Measurements from ENCODE around the gene NPW.

NPW gene

DNA sequence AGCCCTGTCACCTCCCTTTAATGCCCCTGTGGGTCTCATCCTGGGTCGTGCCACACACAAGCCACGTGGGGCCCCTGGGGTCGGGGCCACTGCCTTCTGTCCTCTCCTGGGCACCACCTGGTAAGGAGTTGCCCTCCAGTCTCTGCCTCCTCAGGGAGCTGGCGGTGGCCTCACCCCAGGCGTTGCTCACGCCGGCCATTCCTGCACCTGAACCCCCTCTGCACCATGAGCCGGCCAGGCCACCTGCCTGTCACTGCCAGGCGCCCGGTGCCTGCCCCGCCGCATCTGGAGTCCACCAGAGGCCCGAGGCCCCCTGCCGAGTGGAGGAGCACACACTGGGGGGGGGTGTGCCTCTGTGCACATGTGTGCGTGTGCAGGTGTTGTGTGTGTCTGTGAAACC is 17.5 kb downstream of the NPW start:
- DNase-seq = no peak

DNA sequence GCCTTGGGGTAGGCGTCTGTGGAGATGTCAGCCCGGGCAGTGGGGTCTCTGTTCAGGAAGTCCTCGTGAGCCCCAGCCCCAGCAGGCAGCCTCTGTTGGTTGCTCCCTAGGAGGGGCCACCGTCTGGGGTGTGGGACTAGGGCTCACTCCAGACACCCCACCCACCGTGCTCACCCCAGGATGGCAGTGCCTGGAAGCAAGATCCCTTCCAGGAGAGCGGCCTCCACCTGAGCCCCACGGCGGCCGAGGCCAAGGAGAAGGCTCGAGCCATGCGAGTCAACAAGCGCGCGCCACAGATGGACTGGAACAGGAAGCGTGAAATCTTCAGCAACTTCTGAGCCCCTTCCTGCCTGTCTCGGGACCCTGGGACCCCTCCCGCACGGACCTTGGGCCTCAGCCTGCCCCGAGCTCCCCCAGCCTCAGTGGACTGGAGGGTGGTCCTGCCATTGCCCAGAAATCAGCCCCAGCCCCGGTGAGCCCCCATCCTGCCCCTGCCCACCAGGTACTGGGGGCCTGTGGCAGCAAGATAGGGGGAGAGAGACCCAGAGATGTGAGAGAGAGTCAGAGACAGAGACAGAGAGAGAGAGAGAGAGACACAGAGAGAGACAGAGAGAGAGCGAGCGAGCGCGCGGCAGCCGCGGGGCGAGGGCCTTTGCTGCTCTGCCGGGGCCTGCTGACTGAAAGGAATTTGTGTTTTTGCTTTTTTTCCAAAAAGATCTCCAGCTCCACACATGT is 18.2 kb downstream of the NPW start:
- DNase-seq = no peak

DNA sequence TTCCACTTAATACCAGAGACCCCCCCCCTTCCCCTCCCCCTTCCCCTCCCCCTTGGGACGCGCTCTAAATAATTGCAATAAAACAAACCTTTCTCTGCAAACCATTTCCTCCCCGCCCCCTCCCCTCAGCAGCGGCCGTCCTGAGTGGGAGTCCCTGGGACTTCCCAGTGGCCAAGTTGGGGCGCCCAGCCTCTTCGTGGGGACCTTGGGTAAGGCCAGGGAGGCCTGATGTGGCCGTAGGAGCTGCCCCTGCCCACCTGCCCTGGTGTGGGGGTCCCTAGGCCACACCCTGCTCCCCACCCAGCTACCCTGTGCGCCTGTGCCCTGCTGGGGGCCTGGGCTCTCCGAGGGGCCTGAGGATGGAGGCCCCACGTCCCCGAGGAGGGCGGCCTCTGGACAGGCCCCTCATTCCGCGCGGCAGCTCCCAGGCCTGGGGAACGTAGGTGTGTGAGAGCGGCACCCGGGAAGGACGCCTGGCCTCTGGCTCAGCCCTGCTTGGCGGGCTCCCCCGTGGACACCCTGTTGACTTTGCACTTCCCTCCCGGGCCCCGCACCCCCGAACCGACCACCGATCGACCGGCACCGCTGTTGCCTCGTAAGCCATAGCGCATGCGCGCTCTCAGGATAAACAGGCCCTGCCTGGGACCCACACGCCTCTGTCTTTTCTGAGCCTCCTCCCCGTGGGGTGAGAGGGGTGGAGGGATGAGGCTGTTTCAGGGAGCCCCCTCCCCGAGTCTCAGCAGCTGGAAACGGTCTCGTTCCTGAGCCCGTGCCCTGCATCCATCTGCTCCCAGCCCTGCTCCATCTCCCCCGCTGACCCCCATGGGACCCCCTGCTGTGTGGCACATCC is 19.0 kb downstream of the NPW start:
- DNase-seq = no peak

DNA sequence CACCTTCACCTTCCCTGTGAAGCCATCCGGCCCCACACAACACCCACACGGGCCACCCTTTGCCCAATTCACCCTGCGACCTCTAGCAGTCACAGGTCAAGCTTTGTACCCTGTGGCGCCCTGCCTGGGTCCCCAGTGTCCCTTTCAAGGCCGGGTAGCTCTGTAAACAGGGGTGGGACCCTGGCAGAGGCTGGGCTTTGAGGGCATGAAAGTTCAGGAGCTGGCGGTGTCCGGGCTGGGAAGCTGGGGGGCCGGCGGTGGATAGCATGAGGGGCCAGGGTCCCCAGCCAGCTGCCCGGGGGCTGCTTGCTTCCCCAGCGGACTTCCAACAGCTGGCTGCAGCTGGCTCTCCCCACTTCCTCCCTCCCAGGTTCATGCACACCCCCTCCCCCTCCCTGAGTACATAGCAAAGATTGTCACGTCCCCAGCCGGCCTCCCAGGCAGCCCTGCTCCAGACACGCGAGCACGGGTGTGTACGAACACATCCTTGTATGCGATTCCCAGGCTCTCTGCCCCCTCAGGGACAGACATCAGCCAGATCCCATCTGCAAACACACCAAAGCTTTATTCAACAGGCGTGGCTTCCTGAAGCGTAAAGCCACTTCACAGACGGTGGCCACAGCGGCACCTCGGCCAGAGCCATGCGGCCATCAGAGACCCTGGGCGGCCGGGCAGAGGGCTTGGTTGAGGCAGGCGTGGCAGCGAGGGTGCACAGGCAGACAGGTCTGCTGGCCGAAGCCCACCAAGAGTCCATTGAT is 19.9 kb downstream of the NPW start:
- no peak for DNase-seq

DNA sequence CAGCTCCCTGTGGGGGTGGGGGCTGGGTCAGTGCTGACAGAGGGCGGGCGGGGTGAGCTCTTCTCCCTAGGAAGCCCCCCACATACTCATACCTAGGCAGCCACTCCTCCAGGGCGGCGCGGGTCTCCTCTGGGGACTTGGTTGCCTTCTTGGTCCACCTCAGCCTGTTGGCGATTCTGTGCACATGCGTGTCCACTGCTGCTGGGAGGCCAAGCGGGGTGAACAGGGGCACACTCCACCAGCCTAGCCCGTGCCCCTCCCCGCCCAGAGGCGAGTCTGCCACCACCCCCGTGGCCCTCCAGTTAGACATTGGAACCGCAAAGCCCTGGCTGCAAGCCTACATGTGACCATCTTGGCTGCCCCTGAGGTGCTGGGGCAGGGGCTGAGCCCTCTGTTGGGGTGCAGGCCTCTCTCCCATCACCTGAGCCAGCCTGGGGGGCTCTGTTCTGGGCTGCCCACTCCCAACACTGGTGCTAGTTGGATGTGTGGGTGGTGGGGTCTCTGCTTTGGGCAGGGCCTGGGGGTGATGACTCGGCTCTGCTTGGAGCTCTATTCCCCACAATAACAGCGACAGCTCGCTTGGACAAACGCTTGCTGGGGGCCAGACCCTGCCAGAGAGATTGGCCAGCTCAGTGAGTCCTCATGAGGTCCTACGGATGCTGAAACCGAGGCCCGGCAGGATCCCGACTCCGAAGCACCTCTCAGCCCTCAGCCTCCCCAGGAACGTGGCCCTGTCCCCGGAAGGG is 20.6 kb downstream of the NPW start:
- DNase-seq = no peak

DNA sequence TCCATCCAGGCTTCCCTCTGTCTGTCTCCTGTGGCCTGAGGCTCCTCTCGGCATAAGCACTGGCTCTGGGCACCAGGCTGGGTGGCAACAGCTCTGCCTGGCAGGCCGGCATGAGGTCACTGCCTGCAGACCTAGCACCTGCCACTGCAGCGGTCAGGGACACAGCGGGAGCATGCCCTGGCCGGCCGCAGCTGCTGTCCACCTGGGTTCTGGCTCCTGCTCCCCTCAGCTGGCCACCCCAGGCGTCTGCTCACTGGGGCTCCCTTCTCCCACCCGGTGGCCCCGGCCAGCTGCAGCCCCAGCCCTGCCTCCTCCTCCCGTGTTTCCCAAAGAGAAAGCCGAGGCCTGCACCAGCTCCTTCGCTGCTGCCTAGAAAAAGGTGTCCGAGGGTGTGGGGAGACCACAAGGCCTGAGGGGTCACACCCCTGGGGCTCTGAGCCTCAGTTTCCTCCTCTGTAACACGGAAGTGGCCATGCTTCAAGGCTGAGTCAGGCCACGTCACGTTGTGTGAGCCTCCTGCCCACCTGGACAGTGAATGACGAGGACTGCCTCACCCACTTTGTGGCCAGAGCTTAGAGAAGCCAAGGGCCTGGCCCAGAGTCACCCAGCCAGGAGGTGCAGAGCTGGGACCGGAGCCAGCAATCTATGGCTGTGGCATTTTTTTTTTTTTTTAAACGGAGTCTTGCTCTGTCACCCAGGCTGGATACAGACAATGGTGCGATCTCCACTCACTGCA is 21.4 kb downstream of the NPW start:
- no peak for DNase-seq

DNA sequence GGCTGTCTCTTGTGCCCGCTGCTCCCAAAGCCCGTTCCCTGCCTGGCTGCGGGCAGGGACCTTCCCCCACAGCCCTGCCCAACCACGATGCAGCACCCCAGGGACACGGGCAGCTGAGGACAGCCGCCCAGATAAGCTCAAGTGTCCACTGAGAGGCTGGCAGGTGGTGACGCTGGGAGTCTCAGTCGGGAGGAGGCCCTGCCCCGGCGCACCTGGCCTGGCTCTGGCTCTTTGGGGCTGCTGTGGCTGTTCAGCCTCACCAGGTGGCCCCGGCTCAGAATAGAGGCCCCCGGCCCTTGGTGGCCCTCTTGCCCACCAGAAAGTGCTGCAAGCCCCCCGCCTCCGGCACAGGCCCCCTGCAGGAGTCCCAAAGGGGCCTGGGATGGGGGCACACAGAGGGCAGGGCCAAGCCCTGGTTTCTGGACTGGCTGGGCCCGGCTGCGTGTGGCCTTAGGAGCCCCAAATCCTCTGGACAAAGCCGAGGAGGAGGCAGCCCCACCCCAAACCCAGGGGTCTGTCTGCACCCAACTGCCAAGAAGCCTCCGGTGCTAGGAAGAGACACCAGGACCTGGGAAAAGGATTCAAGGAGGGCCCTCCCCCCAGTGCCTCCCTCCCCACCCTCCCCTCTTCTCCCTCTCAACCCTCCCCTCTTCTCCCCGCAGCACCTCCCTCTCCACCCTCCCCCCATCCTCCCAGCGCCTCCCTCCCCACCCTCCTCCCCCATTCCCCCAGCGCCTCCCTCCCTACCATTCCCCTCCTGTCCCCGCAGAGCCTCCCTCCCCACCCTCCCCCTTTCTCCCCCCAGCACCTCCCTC is 22.8 kb downstream of the NPW start:
- no peak for DNase-seq

DNA sequence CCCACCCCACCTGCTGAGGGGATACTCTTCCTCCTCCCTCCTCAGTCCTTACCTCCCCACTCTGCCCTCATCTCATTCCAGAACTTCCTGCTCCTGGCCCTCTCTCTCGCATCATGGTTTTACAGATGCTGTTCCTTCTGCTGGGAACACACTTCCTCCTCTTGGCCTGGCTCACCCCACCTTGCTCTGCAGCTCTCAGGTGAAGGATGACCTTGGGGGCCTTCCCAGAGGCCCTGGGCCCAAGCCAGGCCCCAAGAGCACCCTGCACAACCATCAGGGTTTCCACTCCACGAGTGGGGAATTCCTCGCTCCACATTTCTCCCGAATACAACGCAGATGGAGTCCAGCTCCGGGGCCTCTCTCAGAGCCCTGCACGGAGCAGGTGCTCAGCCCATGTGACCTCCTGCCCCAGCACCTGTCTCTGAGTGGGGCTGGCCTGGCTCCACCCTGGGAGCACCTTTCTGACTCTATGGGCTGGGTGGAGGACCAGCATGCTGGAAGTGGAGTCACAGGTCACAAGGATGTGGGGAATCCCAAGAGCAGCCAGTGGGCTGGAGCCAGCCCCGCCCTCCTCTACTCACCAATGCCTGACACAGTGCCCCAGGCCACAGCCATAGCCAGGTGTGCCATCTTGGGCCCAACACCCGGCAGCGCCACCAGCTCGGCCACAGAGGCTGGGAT is 23.5 kb downstream of the NPW start:
- no peak for DNase-seq

DNA sequence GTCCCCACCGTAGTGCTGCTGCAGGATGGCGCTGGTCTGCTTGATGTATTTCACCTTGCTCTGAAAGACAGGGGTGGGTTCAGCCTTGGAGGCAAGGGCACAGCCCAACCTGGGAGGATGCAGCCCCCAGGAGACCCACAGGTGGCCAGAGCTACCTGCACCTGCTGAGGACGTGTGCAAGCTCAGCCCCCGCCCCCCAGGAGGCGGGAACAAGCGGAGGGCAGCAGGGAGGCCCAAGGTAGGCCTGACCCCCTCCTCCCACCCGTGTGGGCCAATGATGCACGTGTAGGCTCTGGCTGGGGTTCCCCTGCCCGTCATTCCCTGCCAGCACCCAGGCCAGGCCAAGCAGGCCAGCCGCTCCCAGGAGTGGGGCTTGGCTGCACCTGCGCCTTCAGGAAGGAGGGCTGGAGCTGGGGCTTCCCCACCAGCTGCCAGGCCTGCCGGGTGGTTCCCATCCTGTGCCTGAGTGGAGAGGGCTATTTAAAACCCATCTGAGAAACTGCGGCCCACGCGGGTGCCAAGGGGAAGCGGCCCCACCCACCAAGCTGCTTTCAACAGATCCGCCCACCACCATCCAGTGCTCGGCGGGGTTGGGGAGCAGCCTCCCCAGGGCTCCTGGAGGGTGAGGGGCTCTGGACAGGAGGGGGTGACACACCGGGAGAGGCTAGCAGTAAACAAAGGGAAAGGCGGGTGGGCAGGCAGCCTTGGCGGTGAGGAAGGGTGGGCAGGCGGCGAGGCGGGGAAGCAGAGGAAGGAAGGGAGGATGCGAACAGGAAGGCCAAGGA is 24.3 kb downstream of the NPW start:
- no peak for DNase-seq

DNA sequence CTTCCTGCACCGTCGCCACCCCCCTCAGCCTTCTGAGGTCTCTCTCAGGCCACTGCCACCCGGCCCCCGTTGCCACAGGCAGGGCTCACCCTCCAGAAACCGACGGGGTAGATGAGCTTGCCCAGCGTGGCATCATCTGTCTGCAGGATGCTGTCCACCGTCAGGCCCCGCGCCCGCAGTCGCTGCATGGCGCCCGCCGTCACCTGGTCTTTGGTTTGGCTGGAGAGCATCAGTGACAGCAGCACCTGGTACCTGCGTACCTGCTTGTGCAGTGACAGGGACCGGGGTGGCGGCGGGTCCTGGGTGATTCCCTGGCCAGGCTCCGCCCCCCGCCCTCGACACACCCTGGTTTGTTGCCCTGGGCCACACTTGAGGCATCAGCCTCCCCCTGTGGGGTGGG is 25.0 kb downstream of the NPW start:
- DNase-seq = no peak

DNA sequence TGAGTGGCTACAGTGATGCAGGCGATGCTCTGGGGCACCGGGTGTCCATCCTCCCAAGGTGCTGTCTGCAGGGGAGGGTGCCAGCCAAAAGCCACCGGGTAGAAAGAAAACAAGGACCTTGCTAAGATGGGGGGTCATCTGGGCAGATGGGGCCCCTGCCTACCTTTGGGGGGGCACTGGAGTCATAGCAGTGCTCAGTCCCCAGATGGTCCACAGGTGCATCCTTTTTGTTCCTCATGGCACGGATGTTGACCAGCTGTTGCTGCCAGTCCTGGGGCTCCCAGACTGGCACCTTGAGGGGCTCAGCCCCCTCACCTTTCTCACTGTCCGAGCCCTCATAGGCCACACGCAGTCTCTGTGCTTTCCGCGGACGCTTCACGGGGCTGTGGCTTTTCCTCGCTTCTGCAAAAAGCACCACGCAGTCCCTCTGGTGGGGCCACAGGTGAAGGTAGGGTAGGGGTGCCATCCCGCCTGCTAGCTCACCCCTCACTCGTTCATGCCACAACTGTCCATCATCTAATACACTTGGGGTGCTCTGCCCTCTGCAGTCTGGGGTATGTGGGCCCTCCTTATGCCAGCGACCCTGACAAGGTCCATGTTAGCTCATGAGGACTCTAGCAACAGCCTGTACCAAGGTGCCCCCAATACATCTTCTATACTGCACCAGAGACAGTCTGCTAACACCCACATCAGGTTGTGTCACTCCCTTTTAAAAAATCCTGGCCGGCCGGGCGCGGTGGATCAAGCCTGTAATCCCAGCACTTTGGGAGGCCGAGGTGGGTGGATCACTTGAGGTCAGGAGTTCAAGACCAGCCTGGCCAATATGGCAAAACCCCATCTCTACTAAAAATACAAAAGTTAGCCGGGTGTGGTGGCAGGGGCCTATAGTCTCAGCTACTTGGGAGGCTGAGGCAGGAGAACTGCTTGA is 26.6 kb downstream of the NPW start:
- no peak for DNase-seq

DNA sequence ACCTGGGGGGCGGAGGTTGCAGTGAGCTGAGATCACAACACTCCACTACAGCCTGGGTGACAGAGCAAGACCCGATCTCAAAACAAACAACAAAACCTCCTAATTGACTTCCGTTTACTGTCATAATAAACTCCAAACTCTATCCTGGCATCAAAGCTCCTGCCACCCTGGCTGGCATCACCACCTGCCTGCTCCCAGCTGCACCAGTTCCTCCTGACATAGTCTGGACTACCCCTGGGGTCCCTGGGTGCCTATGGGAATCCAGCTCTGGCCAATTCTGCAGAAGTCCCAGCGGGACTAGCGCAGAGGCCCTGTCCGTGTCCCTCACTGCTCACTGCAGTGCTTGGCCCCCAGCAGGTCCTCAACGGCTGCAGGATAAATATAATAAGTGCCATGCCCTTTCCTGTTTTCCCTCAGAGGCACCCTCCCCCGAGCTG is 27.3 kb downstream of the NPW start:
- no peak for DNase-seq

DNA sequence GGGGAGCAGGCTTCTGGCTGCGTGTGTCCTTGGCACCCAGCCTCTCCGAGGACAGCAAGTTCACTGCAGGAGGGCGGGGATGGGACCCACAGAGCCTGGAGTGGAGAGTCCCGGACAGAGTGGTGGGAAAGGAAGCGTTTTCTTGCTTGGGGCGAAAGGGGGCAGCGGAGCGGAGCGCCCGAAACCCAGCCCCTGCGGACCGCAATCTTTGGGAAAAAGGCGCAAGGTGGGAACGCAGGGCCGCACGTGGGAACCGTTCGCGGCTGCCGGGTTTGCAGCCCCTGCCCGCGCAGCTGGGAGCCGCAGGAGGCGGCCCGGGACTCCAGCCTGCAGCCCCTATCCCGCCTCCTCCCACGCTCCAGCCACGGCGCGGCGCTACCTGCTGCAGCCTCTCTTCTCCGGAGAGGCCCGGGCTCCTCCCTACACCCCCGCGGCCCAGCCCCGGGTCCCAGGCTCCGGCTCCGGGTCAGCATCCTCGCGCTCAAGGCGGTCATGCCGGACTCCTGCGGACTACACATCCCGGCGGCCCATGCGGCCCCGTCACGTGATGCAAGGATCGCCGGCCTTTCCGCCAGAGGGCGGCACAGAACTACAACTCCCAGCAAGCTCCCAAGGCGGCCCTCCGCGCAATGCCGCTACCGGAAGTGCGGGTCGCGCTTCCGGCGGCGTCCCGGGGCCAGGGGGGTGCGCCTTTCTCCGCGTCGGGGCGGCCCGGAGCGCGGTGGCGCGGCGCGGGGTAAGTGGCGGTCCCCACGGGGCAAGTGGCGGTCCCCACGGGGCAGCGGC is 27.9 kb downstream of the NPW start, which contains the start of the genes NTHL1 and TSC2:
Gene NTHL1, minus strand, starts transcription at position 505 of the 786 bp plus-strand sequence. Its CDS starts 11 bp downstream, at position 494.
Gene TSC2, plus strand, starts transcription at position 656 of the 786 bp plus-strand sequence. CDS start 631 bp downstream, outside the sequence.
- peak; percentile 93 for DNase-seq

DNA sequence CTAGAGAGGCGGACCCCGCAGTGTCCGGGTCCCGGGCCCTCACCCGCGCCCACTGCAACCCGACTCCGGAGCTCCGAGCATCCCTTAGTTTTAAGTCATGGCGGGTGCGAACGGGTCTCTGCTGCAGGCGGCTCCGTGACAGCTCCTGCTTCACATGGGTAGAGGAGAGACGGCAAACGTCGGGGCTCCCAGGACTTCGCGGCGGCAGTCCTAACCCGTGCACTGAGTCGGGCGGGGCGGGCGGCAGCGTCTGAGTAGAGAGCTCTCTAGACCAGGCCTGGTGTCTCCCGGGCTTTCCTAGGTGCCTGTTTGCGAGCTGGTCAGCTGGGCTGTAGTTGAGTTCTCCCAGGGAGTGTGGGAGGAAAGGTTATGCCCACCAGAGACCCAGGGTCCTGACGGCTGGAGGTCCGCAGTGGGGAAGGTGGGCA is 28.5 kb downstream of the NPW start:
- DNase-seq = no peak

DNA sequence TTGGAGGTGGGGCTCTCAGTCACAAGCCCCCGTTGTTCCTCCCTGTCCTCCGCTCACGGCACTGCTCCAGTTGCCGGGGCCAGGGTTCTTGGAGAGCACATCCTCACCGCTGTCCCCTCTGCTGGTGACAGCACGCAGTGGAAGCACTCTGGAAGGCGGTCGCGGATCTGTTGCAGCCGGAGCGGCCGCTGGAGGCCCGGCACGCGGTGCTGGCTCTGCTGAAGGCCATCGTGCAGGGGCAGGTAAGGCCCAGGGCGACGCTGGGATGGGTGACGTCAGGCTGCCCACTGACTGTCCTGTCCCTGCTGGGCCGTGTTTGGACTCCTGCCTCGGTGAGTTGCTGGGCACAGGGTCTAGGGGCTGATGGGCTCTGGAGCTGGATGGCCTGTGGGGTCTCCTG is 33.6 kb downstream of the NPW start:
- no peak for DNase-seq

DNA sequence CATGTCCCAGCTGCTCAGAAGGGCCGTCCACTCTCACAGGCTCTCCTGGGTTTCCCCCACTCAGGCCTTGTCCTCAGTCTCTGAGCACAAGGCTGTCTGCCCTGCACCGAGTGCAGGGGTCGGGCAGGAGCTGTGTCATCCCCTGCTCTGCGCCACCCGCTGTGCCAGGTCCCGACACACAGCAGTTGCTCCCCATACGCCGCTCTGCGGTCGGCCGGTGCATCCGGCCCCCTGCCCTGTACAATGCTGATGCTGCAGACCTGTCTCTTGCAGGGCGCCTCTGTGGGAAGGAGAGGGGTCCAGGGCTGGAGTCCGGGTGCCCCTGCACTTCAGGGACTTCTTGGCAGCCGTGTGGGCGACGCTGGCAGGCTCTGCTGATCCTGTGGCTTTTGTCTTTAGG is 34.3 kb downstream of the NPW start:
- no peak for DNase-seq

DNA sequence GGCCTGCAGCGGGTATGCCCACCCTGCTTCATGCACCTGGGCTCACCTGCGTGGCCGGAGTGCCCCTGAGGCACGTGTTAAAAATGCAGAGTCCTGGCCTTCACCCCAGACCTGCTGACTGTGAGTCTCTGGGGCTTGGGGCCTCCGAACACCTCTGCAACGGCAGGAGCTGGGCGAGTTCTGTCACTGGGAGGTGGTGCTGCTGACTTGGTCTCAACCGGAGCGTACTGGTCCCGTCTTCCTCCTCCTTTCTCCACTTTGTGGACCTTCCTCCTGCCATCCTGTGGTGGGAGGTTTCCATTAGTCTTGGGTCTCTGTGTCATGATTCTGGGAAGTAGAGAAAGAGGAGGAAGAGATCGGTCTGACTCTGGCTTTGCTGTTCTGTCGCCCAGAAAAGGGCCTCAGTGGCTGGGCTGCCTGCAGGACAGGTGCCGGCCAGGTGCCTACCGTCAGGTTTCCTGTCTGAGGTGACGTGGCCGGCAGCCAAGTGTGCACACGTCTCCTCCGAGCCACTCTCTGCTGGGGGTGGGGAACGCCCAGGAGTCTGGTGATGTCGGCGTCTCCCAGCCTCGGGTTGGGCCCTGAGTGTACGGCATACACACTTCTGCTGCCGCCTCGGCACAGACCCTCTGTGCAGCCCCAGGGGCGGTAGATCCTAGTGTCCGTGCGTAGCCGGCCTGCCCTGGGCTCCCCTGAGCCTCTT is 35.1 kb downstream of the NPW start:
- DNase-seq = no peak
